ENCODE data around the gene SH3PXD2B.

DNA sequence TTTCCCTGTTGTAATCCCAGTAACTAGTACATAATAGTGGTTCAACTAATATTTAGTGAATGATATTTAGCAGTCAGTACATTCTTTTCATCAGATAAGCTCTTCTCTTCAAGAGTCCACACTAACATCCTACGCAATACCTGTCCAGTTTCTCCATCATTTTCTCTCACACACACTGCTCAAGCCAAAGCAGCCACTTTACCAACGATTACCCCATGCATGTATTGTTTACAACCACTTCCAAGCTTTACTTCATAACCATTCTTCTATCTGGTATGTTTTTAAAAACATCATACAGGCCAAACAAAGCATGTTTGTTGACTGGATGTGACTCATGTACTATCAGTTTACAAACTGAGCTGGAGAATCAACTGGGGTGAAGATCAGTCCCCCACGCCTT lies 178.1 kb downstream of the SH3PXD2B start:
- TF ChIP-seq, protein P1, sequence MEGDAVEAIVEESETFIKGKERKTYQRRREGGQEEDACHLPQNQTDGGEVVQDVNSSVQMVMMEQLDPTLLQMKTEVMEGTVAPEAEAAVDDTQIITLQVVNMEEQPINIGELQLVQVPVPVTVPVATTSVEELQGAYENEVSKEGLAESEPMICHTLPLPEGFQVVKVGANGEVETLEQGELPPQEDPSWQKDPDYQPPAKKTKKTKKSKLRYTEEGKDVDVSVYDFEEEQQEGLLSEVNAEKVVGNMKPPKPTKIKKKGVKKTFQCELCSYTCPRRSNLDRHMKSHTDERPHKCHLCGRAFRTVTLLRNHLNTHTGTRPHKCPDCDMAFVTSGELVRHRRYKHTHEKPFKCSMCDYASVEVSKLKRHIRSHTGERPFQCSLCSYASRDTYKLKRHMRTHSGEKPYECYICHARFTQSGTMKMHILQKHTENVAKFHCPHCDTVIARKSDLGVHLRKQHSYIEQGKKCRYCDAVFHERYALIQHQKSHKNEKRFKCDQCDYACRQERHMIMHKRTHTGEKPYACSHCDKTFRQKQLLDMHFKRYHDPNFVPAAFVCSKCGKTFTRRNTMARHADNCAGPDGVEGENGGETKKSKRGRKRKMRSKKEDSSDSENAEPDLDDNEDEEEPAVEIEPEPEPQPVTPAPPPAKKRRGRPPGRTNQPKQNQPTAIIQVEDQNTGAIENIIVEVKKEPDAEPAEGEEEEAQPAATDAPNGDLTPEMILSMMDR (IDR thresholded peaks at IDR 0.05): no peak
- no peak for TF ChIP-seq POLR2A (IDR thresholded peaks at IDR 0.05)

Data from lower leg skin (tissue), 3 donors.